Measurements from ENCODE around the gene IQCK.

IQCK gene

DNA sequence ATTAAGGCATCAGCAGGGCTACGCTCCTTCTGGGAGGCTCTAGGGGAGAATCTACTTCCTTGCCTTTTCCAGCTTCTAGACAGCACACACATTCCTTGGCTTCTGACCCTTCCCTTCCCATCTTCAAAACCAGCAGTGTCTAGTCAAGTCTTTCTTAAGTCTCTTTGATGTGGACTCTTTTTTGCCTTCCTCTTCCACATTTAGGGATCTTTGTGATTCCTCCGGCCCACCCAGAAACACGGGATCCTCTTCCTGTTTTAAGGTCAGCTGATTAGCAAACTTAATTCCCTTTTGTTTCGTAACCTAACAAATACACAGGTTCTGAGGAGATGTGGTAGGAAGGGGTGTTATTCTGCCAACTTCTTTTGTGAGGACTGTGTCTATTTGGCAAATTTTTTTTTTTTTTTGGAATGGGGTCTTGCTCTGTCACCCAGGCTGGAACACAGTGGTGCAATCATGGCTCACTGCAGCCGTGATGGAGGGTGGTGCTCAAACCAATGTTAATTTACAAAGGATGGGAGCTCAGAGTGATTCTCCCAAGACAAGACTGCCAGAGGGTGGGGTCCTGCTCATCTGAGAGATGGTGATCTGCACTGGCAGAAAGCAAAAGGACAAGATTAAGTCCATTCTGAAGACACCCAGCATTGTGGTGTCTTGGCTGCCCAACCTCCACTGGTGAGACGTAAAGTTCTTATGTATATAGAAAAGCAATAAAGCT lies 14.7 kb upstream of the IQCK start:
- peaks cover 51% of the 10 kb centered on the region for H3K36me3 ChIP-seq (ENCODE audit: low read depth)
- H3K27ac ChIP-seq (ENCODE audit: poor library complexity, severe bottlenecking): no peak overlapping the region
- no peaks in the 10 kb centered on the region for H3K9me3 ChIP-seq (ENCODE audit: severe bottlenecking)
- ATAC-seq (ENCODE audit: low read depth) (no peak), DNase-seq (ENCODE audit: low spot score) (no peak)
- TF ChIP-seq, protein P1, sequence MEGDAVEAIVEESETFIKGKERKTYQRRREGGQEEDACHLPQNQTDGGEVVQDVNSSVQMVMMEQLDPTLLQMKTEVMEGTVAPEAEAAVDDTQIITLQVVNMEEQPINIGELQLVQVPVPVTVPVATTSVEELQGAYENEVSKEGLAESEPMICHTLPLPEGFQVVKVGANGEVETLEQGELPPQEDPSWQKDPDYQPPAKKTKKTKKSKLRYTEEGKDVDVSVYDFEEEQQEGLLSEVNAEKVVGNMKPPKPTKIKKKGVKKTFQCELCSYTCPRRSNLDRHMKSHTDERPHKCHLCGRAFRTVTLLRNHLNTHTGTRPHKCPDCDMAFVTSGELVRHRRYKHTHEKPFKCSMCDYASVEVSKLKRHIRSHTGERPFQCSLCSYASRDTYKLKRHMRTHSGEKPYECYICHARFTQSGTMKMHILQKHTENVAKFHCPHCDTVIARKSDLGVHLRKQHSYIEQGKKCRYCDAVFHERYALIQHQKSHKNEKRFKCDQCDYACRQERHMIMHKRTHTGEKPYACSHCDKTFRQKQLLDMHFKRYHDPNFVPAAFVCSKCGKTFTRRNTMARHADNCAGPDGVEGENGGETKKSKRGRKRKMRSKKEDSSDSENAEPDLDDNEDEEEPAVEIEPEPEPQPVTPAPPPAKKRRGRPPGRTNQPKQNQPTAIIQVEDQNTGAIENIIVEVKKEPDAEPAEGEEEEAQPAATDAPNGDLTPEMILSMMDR (IDR thresholded peaks at IDR 0.05; ENCODE audit: poor library complexity, severe bottlenecking): no peak
- H3K27me3 ChIP-seq (ENCODE audit: insufficient read depth, poor library complexity, severe bottlenecking): no peaks in the 10 kb centered on the region
- H3K4me1 ChIP-seq (ENCODE audit: insufficient read depth, poor library complexity, severe bottlenecking): peaks cover 6% of the 10 kb centered on the region
- no peak overlapping the region for H3K4me3 ChIP-seq (ENCODE audit: severe bottlenecking)

DNA sequence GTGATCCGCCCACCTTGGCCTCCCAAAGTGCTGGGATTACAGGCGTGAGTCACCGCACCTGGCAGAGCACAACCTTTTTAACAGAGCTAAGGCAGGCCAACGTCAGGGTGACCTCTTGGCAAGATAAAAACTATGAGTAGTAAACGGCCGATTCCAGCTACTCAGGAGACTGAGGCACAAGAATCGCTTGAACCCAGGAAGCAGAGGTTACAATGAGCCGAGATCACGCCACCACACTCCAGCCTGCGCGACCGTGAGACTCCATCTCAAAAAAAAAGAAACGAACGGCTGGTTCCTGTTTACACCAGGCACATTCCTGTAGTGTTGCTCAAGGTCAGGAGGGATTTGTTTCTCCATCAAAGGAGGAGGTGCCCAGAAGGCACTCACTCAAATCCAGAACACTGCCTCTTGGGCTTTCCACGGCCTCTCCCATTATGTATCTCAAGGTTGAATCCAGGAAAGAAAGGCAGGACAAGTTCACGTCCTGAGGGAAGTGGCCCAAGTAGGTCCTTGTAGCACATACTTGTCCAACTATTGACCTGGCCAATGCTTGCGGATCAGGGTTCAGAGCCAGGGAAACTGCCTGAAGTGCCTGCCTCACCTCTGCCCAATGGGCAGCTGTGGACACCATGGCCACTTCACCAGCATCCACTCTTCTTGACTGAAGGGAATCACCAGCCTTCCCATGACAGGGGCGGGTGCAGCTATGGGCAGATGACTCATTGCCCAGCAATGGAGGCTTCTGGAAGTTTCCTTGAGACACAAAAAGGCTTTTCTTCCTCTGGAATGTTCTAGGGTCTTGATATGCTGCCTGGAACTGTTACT lies 13.5 kb upstream of the IQCK start:
- TF ChIP-seq, protein P1 (IDR thresholded peaks at IDR 0.05; ENCODE audit: poor library complexity, severe bottlenecking): no peak
- H3K4me1 ChIP-seq (ENCODE audit: insufficient read depth, poor library complexity, severe bottlenecking): peaks cover 6% of the 10 kb centered on the region
- H3K27me3 ChIP-seq (ENCODE audit: insufficient read depth, poor library complexity, severe bottlenecking): no peaks in the 10 kb centered on the region
- peaks cover 51% of the 10 kb centered on the region for H3K36me3 ChIP-seq (ENCODE audit: low read depth)
- DNase-seq (ENCODE audit: low spot score): no peak
- H3K9me3 ChIP-seq (ENCODE audit: severe bottlenecking): no peaks in the 10 kb centered on the region
- H3K27ac ChIP-seq (ENCODE audit: poor library complexity, severe bottlenecking): no peak overlapping the region
- peak; percentile 34; the same call in 1 of the 3 replicates for ATAC-seq (ENCODE audit: low read depth)
- no peak overlapping the region for H3K4me3 ChIP-seq (ENCODE audit: severe bottlenecking)

DNA sequence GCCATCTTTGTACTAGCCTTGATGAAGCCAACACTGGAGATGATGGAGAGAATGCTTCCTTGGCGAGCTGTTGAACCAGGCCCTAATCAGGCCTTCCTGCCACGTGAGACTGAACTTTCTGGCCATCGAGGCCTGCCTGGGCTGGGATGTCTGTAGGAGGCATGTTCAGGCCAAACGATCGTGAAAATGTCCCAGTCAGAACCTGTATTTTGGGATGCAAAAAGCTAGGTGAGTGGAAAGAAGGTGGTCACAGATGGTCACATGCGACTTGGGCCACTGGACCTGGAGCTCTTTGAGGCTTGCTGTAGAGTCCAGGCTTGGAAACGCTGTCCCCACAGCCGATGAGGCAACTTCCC lies 12.9 kb upstream of the IQCK start:
- no peaks in the 10 kb centered on the region for H3K27me3 ChIP-seq (ENCODE audit: insufficient read depth, poor library complexity, severe bottlenecking)
- no peak overlapping the region for H3K27ac ChIP-seq (ENCODE audit: poor library complexity, severe bottlenecking)
- H3K36me3 ChIP-seq (ENCODE audit: low read depth): peaks cover 56% of the 10 kb centered on the region
- TF ChIP-seq, protein P1 (IDR thresholded peaks at IDR 0.05; ENCODE audit: poor library complexity, severe bottlenecking): no peak
- H3K4me1 ChIP-seq (ENCODE audit: insufficient read depth, poor library complexity, severe bottlenecking): peaks cover 4% of the 10 kb centered on the region
- DNase-seq (ENCODE audit: low spot score) (no peak), ATAC-seq (ENCODE audit: low read depth) (no peak)
- H3K9me3 ChIP-seq (ENCODE audit: severe bottlenecking): no peaks in the 10 kb centered on the region
- H3K4me3 ChIP-seq (ENCODE audit: severe bottlenecking): no peak overlapping the region

DNA sequence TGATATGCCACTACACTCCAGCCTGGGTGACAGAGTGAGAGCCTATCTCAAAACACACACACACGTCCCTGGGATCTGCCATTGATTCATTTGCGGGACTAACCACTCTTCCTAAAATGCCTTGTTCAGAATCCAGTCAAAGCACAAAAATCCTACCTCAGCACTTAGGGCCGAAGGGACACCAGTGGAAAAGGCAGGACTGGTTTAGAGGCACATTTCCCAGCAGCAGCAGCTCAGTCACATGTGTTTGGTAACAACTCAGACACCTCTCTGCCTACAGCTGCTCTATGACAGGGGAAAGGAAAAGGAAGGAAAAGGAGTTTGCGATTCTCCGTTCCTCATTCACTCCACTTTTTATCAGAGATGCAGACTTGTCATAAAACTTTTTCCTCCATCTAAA lies 12.2 kb upstream of the IQCK start:
- ATAC-seq (ENCODE audit: low read depth) (no peak), DNase-seq (ENCODE audit: low spot score) (no peak)
- H3K27me3 ChIP-seq (ENCODE audit: insufficient read depth, poor library complexity, severe bottlenecking): no peaks in the 10 kb centered on the region
- TF ChIP-seq, protein P1 (IDR thresholded peaks at IDR 0.05; ENCODE audit: poor library complexity, severe bottlenecking): no peak
- no peak overlapping the region for H3K4me3 ChIP-seq (ENCODE audit: severe bottlenecking)
- H3K9me3 ChIP-seq (ENCODE audit: severe bottlenecking): no peaks in the 10 kb centered on the region
- H3K36me3 ChIP-seq (ENCODE audit: low read depth): peaks cover 56% of the 10 kb centered on the region
- H3K27ac ChIP-seq (ENCODE audit: poor library complexity, severe bottlenecking): no peak overlapping the region
- no peaks in the 10 kb centered on the region for H3K4me1 ChIP-seq (ENCODE audit: insufficient read depth, poor library complexity, severe bottlenecking)

DNA sequence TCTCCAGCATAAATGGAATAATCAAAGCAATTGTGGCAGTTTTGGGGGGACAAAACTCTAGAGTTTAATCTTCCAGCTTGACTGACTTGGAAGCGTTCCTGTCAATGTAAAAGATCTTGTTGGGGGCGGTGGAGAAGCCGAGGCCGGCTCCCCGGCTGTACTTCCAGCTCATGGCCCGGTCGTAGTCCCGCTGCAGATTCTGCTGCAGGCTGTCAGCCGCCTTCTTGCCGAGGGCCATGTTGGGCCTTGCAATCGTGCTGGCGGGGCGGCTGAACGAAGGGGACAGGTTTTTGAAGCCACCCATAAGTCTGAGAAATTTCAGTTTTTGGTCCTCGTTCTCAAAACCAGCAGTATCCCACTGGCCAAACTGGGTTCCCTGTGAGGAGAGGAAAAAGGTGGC lies 11.2 kb upstream of the IQCK start:
- DNase-seq (ENCODE audit: low spot score) (no peak), ATAC-seq (ENCODE audit: low read depth) (no peak)
- Histone ChIP-seq H3K27me3 (ENCODE audit: insufficient read depth, poor library complexity, severe bottlenecking) (no peaks in the 10 kb centered on the region), H3K27ac (ENCODE audit: poor library complexity, severe bottlenecking) (no peak overlapping the region), H3K4me1 (ENCODE audit: insufficient read depth, poor library complexity, severe bottlenecking) (no peaks in the 10 kb centered on the region), H3K9me3 (ENCODE audit: severe bottlenecking) (no peaks in the 10 kb centered on the region), H3K36me3 (ENCODE audit: low read depth) (peaks cover 59% of the 10 kb centered on the region), H3K4me3 (ENCODE audit: severe bottlenecking) (no peak overlapping the region)
- TF ChIP-seq, protein P1 (IDR thresholded peaks at IDR 0.05; ENCODE audit: poor library complexity, severe bottlenecking): no peak

Data from RWPE2 (cell line).